AG09319 (cell line): ENCODE results near the gene HDDC2.

ENCODE experiments used
- DNase-seq: peaks from one replicate; pipeline ENCODE4 v3.0.0-alpha.2; 2010; ENCODE audit warnings: low read depth; ENCODE audit errors: extremely low read depth
- CTCF ChIP-seq: IDR thresholded peaks from 2 replicates; pipeline ENCODE4 v1.5.1; 2011; ENCODE audit warnings: low read depth, mild to moderate bottlenecking, inconsistent platforms, low read length, moderate library complexity

The HDDC2 gene

GRCh38 chr6:125269328-125269985 is 32.3 kb downstream of the HDDC2 start:
- TF ChIP-seq CTCF, result no peak
- no peak for DNase-seq

GRCh38 chr6:125268765-125269164 is 33.0 kb downstream of the HDDC2 start:
- no peak for DNase-seq
- TF ChIP-seq CTCF, result no peak

GRCh38 chr6:125267806-125268523 is 33.8 kb downstream of the HDDC2 start:
- TF ChIP-seq CTCF, result no peak
- DNase-seq, result no peak

- DNase-seq, result no peak
- no peak for TF ChIP-seq CTCF
Measured at GRCh38 chr6:125264476-125264875, 37.3 kb downstream of the HDDC2 start.

- TF ChIP-seq CTCF, result no peak
- DNase-seq, result peak; percentile 11
Measured at GRCh38 chr6:125262016-125263013, 39.5 kb downstream of the HDDC2 start.

GRCh38 chr6:125259354-125259736 is 42.4 kb downstream of the HDDC2 start:
- TF ChIP-seq CTCF, result no peak
- DNase-seq, result no peak
